Thoracic aorta (tissue), 2 donors: ENCODE measurements around the gene ZNRF3. TPM values are rescaled to one million over a fixed set of nuclear protein-coding genes. Genes with fewer than 3 reads are reported as not detected.

Source experiments
- ATAC-seq: fragments of 150-250 bp; one replicate; pipeline ENCODE4 v1.8.0; 2017; ENCODE audit warnings: low read depth; ENCODE audit not compliant: insufficient number of reproducible peaks, low FRiP score
- DNase-seq: peaks from one replicate; pipeline ENCODE4 v3.0.0-alpha.2; 2020; ENCODE audit warnings: low spot score
- H3K27ac ChIP-seq, 2 donors: fragments of 200-600 bp; sonication (generic); 1 replicate in 1 of 2; 2 replicates in 1 of 2; pipeline ENCODE4 v1.5.1; 2016; ENCODE audit warnings: mild to moderate bottlenecking in 2 of 2, moderate library complexity in 2 of 2
- H3K27me3 ChIP-seq: fragments of 200-600 bp; sonication (generic); replicated peaks from 2 replicates; pipeline ENCODE4 v1.6.0; 2016; ENCODE audit warnings: mild to moderate bottlenecking; ENCODE audit not compliant: insufficient read depth
- H3K36me3 ChIP-seq: fragments of 200-600 bp; sonication (generic); one replicate; pipeline ENCODE4 v1.5.1; 2016
- H3K4me1 ChIP-seq, 2 donors: fragments of 200-600 bp; sonication (generic); 1 replicate in 1 of 2; 2 replicates in 1 of 2; pipeline versions ENCODE4 v1.5.1 to v1.6.0; 2016; ENCODE audit warnings: low read depth in 2 of 2, mild to moderate bottlenecking in 1 of 2; ENCODE audit not compliant: control insufficient read depth in 1 of 2
- H3K4me3 ChIP-seq: fragments of 200-600 bp; sonication (generic); 2 replicates; pipeline ENCODE4 v1.5.1; 2016; ENCODE audit warnings: mild to moderate bottlenecking
- H3K9me3 ChIP-seq: fragments of 200-600 bp; sonication (generic); 2 replicates; pipeline ENCODE4 v1.5.1; 2016
- total RNA-seq, 2 donors: library from RNA; depleted of rRNA; stranded (reverse); fragments of >200 nt; gene quantifications; one replicate each; pipeline versions ENCODE4 v1.1.0 to v1.2.3, GENCODE V29; 2016
- TF ChIP-seq, protein P1 (sequence below): fragments of 200-600 bp; sonication (generic); IDR thresholded peaks from one replicate; pipeline ENCODE4 v1.5.1; 2019; ENCODE audit warnings: antibody characterized with exemption

The ZNRF3 gene
- total RNA-seq, 2 donors from 2014 or later = 17.2 to 23.1 TPM

DNA sequence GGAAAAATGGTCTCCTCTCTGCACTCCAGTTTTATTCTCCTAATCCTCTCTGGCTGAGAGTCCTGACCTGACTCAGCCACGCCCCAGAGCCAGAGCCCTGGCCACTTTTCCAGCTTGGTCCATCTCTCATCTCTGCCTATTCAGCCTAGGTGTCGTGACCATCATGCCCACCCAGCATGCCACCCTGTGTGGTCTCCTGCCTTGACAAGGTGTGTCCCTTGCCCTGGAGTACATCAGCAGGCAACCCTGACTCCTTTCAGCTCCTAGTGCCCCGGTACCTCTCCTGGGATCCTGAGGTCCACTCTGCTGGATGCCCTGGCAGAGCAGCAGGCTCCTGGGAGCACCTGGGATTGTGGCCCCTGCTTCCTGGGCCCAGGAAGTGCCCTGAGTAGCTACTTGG, 52.8 kb downstream of the ZNRF3 start:
- no peaks in the 10 kb centered on the region for H3K9me3 ChIP-seq
- H3K27ac ChIP-seq = peak overlapping the region; percentile 16 to 31
- no peak for DNase-seq
- no peak for ATAC-seq
- no peaks in the 10 kb centered on the region for H3K36me3 ChIP-seq
- no peaks in the 10 kb centered on the region for H3K27me3 ChIP-seq
- no peak overlapping the region for H3K4me3 ChIP-seq
- peaks cover 7 to 61% of the 10 kb centered on the region in 2 donors for H3K4me1 ChIP-seq
- TF ChIP-seq, protein P1, sequence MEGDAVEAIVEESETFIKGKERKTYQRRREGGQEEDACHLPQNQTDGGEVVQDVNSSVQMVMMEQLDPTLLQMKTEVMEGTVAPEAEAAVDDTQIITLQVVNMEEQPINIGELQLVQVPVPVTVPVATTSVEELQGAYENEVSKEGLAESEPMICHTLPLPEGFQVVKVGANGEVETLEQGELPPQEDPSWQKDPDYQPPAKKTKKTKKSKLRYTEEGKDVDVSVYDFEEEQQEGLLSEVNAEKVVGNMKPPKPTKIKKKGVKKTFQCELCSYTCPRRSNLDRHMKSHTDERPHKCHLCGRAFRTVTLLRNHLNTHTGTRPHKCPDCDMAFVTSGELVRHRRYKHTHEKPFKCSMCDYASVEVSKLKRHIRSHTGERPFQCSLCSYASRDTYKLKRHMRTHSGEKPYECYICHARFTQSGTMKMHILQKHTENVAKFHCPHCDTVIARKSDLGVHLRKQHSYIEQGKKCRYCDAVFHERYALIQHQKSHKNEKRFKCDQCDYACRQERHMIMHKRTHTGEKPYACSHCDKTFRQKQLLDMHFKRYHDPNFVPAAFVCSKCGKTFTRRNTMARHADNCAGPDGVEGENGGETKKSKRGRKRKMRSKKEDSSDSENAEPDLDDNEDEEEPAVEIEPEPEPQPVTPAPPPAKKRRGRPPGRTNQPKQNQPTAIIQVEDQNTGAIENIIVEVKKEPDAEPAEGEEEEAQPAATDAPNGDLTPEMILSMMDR = no peak

DNA sequence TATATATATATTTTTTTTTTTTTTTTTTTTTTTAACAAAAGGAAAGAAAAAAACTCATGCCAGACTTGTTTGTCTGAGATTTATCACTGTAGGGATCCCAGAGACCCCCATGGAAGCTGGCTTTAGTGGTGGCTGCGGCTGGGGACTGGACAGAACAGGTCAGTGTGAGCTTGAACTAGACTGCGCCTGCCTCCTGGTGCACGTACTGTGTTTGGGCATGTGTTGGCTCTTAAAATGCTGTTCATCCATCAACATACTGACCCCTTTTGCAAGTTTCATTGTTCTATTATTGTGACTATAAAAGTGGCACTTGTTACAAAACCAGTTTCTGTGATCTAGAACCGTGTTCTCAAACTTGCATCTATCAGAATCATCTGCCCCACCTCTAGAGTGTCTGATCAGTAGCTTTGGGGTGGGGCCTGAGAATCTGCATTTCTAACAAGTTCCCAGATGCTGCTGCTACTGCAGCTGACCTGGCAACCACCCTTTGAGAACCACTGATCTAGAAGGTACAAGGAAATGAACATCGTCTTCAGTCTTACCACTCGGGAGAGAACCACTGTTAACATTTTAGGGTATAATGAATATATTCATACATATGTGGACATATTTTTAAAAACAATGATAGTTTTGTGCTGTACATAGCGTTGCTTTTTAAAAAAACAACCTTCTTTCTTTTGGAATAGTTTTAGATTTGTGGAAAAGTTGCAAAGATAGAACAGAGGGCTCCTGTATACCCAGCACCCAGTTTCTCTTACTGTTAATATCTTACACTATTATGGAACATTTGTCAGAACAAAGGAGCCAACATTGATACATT, 54.0 kb downstream of the ZNRF3 start:
- Histone ChIP-seq H3K36me3 (no peaks in the 10 kb centered on the region), H3K4me1 (peaks cover 7 to 65% of the 10 kb centered on the region in 2 donors), H3K4me3 (no peak overlapping the region), H3K27me3 (no peaks in the 10 kb centered on the region), H3K9me3 (no peaks in the 10 kb centered on the region), H3K27ac (no peak overlapping the region)
- ATAC-seq (no peak), DNase-seq (no peak)
- TF ChIP-seq, protein P1 = peak; percentile 8

DNA sequence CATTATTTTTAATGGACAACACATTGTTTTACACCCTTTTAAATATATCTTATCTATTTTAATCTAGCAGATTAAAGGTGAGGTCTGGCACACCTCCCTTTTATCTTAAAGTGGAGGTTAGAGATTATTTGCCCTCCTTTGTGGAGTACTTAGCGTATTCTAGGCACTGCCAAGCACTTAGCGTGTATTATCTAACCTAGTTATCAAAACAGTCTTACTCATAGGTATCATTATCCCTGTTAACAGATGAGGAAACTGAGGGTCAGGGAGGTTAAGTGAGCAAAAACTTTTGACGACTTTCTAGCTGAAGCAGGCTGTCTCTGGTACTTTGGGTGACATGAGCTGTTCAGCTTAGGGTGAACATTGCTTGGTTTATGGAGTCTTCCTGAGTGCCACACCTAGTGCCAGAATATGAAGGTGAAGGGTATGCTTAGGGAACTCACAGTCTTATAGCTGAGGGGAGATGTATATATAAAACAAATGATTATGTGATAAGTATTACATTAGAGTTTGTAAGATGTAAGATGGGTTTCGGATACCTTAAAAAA, 55.0 kb downstream of the ZNRF3 start:
- H3K27me3 ChIP-seq = no peaks in the 10 kb centered on the region
- DNase-seq (no peak), ATAC-seq (no peak)
- peak overlapping the region in 1 of 2 donors; percentile 5 for H3K27ac ChIP-seq
- H3K4me1 ChIP-seq = peaks cover 12 to 74% of the 10 kb centered on the region in 2 donors
- no peak overlapping the region for H3K4me3 ChIP-seq
- H3K36me3 ChIP-seq = no peaks in the 10 kb centered on the region
- TF ChIP-seq, protein P1 = no peak
- no peaks in the 10 kb centered on the region for H3K9me3 ChIP-seq

DNA sequence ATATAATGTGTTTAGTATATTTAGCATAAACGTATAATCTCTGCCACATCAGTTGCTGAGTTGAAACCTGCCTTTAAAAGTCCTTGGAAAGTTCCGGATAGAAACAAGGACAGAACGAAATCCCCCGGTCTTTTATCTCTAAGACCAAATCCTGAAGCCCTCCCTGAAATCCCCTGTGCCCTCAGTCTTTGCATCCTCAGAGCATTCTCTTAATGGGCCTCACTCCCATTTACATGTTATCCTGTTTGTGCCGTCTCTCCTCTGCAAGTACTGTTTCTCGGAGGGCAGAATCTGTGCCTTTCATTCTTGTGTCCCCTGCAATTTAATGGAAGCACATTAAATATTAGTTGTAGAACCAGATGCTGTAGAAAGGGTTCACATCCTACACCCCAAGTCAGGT, 56.0 kb downstream of the ZNRF3 start:
- TF ChIP-seq, protein P1 = no peak
- no peak for ATAC-seq
- Histone ChIP-seq H3K27me3 (no peaks in the 10 kb centered on the region), H3K4me3 (no peak overlapping the region), H3K9me3 (no peaks in the 10 kb centered on the region), H3K36me3 (no peaks in the 10 kb centered on the region), H3K27ac (peak overlapping the region in 1 of 2 donors; percentile 20), H3K4me1 (peaks cover 17 to 84% of the 10 kb centered on the region in 2 donors)
- no peak for DNase-seq

DNA sequence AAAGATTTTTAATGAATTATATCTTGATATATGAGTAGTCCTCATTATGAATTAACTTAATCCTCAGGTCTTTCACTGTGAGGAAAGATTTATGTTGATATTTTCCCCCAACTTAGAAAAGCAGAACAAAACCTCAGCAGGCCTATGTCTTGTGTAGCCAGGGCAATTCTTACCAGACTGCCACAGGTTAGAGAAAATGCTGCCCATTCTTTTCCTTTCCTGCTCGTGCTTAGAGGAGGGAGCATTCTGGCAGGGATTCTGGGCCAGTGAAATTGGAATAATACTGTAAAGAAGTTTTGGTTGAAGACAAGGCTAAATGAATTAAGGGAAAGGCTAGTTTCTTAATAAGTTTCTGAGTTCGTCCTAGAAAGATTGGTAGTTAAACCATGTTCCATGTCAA, 56.6 kb downstream of the ZNRF3 start:
- no peaks in the 10 kb centered on the region for H3K9me3 ChIP-seq
- H3K4me3 ChIP-seq = no peak overlapping the region
- no peaks in the 10 kb centered on the region for H3K27me3 ChIP-seq
- no peak for DNase-seq
- H3K4me1 ChIP-seq = peaks cover 17 to 83% of the 10 kb centered on the region in 2 donors
- no peak for ATAC-seq
- peak overlapping the region; percentile 14 to 20 for H3K27ac ChIP-seq
- TF ChIP-seq, protein P1 = no peak
- H3K36me3 ChIP-seq = no peaks in the 10 kb centered on the region
